Measurements from ENCODE around the gene TRMT10B.
A peak's percentile ranks its signal among the peaks of the same experiment; 100 is the strongest.
"Not testable (repeated sequence)": the region's sequence is repeated elsewhere in the genome, so short reads cannot be mapped to it uniquely, and the experiment has no call there.

Gene TRMT10B

DNA sequence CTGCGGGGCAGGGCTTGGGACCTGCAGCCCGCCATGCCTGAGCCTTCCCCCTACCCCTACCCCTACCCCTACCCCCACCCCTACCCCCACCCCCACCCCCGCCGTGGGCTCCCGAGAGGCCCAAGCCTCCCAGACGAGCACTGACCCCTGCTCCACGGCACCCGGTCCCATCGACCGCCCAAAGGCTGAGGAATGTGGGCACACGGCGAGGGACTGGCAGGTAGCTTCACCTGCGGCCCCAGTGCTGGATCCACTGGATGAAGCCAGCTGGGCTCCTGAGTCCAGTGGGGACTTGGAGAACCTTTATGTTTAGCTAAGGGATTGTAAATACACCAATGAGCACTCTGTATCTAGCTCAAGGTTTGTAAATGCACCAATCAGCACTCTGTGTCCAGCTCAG, 1.5 kb upstream of the TRMT10B start:
- not testable (repeated sequence) for DNase-seq

GRCh38 chr9:37752642-37753488, 740 bp upstream of the TRMT10B start:
- DNase-seq, result peak; percentile 4 to 18

GRCh38 chr9:37758747-37759146, 5.1 kb downstream of the TRMT10B start:
- no peak for DNase-seq

- no peak for DNase-seq
Observed at GRCh38 chr9:37760416-37761161, 7.0 kb downstream of the TRMT10B start.

DNA sequence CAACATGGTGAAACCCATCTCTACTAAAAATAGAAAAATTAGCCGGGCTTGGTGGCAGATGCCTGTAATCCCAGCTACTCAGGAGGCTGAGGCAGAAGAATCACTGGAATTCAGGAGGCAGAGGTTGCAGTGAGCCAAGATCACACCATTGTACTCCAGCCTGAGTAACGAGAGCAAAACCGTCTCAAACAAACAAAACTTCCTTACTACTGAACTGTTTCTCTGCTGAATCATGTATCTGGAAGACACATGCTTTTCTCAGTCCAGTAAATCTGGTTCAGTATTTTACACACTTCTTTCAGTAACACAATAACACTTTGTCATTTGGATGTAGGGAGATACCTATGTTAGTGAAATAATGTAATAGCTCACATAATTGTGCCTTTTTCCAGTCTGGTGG, 7.9 kb downstream of the TRMT10B start:
- DNase-seq, result no peak

- not testable (repeated sequence) for DNase-seq
Observed at GRCh38 chr9:37765263-37765662, 11.7 kb downstream of the TRMT10B start.

GRCh38 chr9:37769306-37769705, 15.7 kb downstream of the TRMT10B start:
- DNase-seq, result no peak

DNA sequence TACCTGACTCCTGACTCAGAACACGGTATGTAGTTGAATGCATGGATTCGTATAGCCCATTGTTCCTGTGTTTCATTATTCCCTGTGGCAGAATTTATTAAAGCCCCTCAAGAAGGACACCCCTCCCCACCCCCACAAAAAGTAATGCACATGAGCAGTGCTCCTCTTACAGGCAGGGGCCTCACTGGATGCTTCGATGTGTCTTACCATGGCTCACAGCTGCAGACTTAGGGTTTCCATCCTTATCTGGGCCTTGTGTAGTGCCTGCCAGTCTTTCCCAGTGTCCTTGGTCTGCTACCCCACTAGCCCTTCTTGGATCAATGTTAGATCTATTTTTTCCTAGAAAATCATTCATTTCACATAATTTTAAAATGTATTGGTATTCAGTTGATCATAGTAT, 16.4 kb downstream of the TRMT10B start:
- no peak for DNase-seq

DNA sequence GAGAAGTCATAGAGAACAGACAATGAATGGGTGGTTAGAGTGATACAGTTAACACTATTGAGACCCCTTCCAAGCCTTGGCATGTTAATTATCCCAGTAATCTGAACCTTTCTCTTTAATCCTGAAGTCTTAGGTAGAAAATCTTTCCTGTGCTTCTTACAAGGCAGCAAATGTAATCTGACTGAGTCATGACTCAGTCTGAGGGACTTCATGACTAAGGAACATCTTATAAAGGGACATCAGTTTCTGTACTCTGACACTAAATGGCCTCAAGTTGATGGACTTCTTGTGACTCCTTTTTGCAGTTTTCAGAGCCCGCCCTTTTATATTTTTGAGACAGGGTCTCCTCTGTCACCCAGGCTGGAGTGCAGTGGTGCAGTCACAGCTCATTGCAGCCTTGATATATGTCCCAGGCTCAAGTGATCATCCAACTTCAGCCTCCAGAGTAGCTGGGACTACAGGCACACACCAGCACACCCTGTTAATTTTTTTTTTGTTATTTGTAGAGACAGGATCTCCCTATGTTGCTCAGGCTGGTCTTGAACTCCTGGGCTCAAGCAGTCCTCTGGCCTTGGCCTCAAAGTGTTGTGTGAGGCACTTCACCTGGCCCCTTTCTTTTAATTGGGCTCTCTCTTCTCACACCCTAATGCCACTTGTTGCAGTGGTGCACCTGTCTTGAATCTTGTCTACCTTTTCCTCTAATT, 21.8 kb downstream of the TRMT10B start:
- no peak for DNase-seq

DNA sequence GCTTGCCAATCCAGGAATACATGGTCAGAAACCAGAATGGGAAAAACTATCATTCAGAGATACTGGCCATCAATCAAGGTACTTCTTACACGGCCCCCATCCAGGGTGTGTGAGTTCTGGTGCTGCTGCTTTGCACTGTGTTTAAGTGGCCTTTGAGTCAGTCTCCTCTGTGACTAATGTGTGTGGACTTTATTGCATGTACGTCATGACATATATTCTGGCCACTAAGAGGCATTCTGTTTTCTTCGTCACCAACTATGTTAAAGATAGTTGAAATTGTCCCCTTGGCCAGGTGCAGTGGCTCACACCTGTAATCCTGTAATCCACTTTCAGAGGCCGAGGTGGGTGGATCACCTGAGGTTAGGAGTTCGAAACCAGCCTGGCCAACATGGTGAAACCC, 22.7 kb downstream of the TRMT10B start:
- DNase-seq, result no peak

DNA sequence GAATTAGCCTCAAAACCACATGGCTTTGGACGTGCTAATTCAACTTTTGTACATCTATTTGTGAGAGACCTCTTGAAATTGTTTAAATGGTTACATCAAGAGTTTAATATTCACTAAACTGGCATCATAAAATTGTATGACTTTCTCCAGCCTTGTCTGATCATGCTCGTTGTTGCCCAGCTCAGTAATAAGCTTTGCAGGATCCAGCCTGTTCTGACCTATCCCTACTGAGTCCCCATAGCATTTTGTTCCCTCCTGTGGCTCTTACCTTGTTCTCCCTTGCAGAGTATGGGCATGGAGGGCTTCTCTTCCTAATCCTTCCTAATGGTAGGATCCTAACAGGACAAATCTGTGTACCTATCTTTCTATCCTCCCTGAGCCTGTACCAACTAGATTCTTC, 24.9 kb downstream of the TRMT10B start:
- no peak for DNase-seq

GRCh38 chr9:37784291-37784615, 30.6 kb downstream of the TRMT10B start:
- no peak for DNase-seq

GRCh38 chr9:37784616-37785483, 31.2 kb downstream of the TRMT10B start, which contains the start of gene EXOSC3:
Gene EXOSC3, minus strand, starts transcription at chr9:37785064. Its CDS starts 20 bp downstream, at chr9:37785044.
- DNase-seq, result peak; percentile 82 to 86

DNA sequence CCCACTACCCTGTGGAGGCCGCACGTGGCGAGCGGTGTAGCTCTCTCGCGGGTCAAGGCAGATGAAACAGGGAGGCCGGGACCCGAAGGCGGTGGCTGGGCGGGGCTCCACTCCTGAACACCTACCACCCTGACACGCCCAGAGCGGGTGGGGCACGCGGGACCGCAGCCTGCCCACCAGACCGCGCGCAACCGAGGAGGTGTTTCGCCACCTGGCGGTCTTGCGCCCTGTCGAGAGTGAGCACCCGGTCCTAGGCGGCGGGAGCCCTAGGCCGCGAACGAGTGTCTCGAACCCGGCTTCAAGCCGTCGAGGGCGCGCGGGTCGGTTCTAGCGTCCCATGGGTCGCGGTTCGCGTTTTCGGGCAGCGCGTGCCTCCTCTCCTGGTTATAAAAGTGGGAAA, 33.5 kb downstream of the TRMT10B start:
- no peak for DNase-seq

DNA sequence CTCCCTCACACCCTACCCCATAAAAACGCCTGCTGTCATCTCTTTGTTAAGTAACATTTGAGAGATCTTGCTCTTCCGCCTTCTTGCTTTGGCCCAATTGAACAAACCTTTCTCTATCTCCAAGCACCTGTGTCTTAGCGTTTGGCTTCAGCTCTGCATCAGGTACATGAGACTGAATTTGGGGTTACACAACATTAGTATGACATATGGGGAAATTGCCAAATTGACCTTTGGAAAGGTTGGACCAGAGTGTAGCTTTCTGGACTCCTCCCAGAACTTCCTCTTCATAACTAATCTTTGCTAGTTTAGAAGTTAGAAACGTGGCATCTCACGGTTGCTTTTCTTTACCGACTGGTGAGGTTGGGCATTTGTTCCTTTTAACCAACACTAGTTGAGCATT, 34.7 kb downstream of the TRMT10B start:
- no peak for DNase-seq

GRCh38 chr9:37790096-37790495, 36.5 kb downstream of the TRMT10B start:
- no peak for DNase-seq

GRCh38 chr9:37792122-37792521, 38.5 kb downstream of the TRMT10B start:
- no peak for DNase-seq

DNA sequence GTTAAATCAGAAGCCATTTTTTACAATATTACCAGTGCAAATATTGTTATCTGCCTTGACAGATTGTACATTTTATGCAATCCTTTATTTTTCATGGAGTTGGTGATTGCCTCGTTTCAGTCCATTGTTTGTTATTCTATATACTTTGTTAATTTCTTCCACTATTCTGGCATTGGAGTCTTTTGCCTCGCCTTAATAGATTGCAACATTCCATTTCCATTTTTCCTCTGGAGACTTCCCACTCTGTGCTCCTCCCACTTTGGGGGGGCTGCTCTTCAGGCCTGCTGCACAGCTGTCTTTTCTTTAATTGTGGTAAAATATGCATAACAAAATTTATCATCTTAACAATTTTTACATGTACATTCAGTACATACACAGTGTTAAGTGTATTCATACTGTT, 42.6 kb downstream of the TRMT10B start:
- DNase-seq, result no peak

DNA sequence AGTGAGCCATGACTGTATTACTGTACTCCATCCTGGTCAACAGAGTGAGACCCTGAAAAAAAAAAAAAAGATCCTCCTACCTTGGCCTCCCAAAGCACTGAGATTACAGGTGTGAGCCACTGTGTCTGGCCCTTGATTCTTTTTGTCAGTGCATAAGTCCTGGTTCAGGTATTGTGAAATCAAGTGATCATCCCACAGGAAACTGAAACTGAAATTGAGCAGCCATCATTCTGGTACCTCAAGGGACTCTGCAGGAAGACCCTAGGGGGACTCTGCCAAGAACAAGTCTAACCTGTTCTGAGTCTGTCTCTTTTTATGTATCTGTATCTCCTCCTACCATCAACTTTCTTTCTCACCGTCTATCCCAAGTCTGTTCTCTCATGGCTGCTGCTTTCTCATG, 45.1 kb downstream of the TRMT10B start:
- DNase-seq, result no peak

DNA sequence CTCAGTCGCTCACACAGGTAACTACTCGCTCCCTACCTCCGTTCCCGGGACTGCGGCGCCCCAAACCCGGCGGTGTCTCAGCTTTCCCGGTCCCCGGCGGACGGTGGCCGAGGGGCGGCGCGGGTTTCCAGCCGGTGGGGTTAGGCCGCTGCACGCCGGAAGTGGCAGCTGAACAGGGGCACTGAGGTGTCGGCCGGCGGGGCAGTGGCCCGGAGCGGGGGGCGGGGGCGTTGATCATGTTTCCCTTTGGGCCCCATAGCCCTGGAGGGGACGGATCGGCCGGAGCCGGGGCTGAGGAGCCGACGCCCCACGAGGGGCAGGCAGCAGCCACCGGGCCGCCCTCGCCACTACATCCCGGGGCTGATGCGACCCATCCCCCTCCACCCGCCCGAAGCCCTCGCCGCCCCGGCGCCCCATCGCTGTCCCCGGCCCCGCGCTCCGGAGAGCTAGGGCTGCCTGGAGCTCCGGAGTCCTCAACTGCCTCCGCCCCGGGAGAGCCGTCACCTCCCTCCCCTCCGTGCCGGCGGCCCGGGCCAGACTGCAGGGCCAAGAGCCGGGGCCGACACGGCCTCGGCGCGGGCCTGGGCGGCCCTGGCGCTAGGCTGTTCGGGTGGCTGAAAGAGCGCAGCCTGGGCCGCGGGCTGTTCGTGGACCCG, 47.2 kb downstream of the TRMT10B start, which contains the start of gene DCAF10:
TSS of gene DCAF10 (plus strand) at position 167 of the 656 bp plus-strand sequence. CDS start at position 237, 70 bp downstream.
- peak; percentile 81 to 91 for DNase-seq

- no peak for DNase-seq
Observed at GRCh38 chr9:37801287-37801850, 47.8 kb downstream of the TRMT10B start.
